Coronary artery (tissue), 2 donors: ENCODE measurements around the gene DOCK4.
A peak's percentile ranks its signal among the peaks of the same experiment; 100 is the strongest.

ENCODE experiments used
- DNase-seq: peaks from one replicate; pipeline ENCODE4 v3.0.0-alpha.2; 2017; ENCODE audit warnings: low spot score
- H3K27ac ChIP-seq, 2 donors: fragments of 200-600 bp; sonication (generic); one replicate each; pipeline ENCODE4 v1.5.1; 2016 to 2019
- H3K4me3 ChIP-seq: fragments of 200-600 bp; sonication (generic); 2 replicates; pipeline ENCODE4 v1.5.1; 2016; ENCODE audit warnings: mild to moderate bottlenecking, moderate library complexity
- CTCF ChIP-seq: fragments of 200-600 bp; sonication (generic); IDR thresholded peaks from one replicate; pipeline ENCODE4 v1.5.1; 2019; ENCODE audit warnings: antibody characterized with exemption

Gene DOCK4

DNA sequence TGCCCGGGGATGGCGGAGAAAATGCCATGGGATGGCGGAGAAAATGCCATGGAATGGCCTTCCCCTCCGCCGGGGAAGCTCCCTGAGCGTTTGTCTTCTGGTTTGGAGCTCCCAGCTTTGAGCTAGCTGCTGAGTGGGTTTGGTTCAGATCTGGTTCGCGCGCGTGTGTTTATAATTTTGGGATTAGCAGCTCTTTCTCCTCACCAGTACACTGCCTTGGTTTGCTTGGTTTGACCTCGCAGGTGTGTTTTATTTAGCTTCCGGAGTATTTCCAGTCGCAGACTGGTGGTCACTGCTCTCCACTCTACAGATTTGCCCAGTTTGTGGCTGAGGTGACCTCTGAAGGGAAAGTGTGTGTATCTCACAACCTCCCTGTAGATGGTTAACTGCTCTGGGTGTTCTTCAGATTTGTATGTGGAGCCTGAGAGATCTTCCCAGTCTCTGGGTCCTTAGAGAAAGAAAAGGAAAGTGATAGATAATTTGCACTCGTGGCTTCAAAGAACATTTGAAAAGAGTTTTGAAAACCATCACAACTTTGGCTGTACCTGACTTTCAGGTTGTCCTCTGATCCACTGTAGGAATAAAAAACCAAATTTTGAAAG is 893 bp upstream of the DOCK4 start:
- H3K4me3 ChIP-seq = peak overlapping the region; percentile 96
- peak; percentile 76 for DNase-seq
- peak overlapping the region; percentile 54 to 90 for H3K27ac ChIP-seq
- TF ChIP-seq CTCF = no peak

- peak overlapping the region; percentile 87 to 90 for H3K27ac ChIP-seq
- TF ChIP-seq CTCF = no peak
- H3K4me3 ChIP-seq = peak overlapping the region; percentile 96
- peak; percentile 77 for DNase-seq
Measured at GRCh38 chr7:112205343-112206237, 609 bp downstream of the DOCK4 start.

GRCh38 chr7:112204499-112205342 is 1.5 kb downstream of the DOCK4 start:
- TF ChIP-seq CTCF = no peak
- no peak for DNase-seq
- peak overlapping the region; percentile 87 to 90 for H3K27ac ChIP-seq
- peak overlapping the region; percentile 96 for H3K4me3 ChIP-seq

GRCh38 chr7:112203365-112203739 is 2.8 kb downstream of the DOCK4 start:
- no peak for TF ChIP-seq CTCF
- Histone ChIP-seq H3K4me3 (no peak overlapping the region), H3K27ac (no peak overlapping the region)
- DNase-seq = no peak

GRCh38 chr7:112202816-112203215 is 3.4 kb downstream of the DOCK4 start:
- Histone ChIP-seq H3K27ac (no peak overlapping the region), H3K4me3 (no peak overlapping the region)
- DNase-seq = no peak
- TF ChIP-seq CTCF = no peak

DNA sequence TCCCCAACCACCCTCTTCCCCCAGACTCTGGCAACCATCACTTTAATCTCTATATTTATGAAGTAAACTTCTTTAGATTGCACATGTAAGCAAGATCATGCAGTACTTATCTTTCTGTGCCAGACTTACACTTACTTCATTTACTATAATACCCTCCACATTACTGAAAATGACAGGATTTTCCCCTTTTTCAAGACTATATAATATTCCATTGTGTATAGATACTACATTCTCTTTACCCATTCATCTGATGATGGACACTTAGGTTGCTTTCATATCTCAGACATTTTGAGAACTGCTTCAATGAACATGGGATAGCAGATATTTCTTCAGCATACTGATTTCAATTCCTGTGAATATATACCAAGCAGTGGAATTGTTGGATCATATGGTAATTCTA is 4.4 kb downstream of the DOCK4 start:
- no peak overlapping the region for H3K27ac ChIP-seq
- no peak overlapping the region for H3K4me3 ChIP-seq
- no peak for DNase-seq
- no peak for TF ChIP-seq CTCF
